GM12872 (cell line): Measurements from ENCODE around the gene SRGAP3.
A peak's percentile ranks its signal among the peaks of the same experiment; 100 is the strongest.

Experiments used
- TF ChIP-seq, protein P1 (sequence below): IDR thresholded peaks from 3 replicates; pipeline ENCODE4 v1.5.1; 2011; ENCODE audit warnings: low read depth, mild to moderate bottlenecking, low read length, moderate library complexity; ENCODE audit not compliant: insufficient read depth

The SRGAP3 gene

DNA sequence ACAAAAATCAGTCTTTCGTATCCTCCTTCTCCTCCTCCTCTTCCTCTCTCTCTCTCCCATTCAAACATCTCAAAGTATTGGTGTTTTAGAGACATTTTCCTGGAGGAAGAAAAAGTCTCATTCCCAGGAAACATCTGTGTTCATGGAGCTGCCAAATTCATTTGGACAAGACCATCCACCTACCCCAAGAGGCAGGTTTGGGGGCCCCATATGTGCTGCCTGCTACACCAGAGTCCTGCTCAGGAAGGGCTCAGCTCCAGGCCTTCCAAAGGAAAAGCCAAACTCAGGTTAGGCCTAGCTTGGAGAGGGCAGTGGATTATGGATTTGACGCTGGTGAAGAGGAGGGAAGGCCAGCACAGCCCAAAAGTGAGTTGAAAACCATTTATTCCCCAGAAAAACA is 131.2 kb downstream of the SRGAP3 start:
- TF ChIP-seq, protein P1, sequence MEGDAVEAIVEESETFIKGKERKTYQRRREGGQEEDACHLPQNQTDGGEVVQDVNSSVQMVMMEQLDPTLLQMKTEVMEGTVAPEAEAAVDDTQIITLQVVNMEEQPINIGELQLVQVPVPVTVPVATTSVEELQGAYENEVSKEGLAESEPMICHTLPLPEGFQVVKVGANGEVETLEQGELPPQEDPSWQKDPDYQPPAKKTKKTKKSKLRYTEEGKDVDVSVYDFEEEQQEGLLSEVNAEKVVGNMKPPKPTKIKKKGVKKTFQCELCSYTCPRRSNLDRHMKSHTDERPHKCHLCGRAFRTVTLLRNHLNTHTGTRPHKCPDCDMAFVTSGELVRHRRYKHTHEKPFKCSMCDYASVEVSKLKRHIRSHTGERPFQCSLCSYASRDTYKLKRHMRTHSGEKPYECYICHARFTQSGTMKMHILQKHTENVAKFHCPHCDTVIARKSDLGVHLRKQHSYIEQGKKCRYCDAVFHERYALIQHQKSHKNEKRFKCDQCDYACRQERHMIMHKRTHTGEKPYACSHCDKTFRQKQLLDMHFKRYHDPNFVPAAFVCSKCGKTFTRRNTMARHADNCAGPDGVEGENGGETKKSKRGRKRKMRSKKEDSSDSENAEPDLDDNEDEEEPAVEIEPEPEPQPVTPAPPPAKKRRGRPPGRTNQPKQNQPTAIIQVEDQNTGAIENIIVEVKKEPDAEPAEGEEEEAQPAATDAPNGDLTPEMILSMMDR = no peak

GRCh38 chr3:9117220-9117619 is 132.2 kb downstream of the SRGAP3 start:
- TF ChIP-seq, protein P1 = no peak

GRCh38 chr3:9116336-9116735 is 133.1 kb downstream of the SRGAP3 start:
- TF ChIP-seq, protein P1 = no peak

GRCh38 chr3:9115336-9115735 is 134.1 kb downstream of the SRGAP3 start:
- TF ChIP-seq, protein P1 = no peak

- TF ChIP-seq, protein P1 = no peak
Observed at GRCh38 chr3:9113040-9113439, 136.4 kb downstream of the SRGAP3 start.

GRCh38 chr3:9111866-9112265 is 137.6 kb downstream of the SRGAP3 start:
- TF ChIP-seq, protein P1 = no peak

DNA sequence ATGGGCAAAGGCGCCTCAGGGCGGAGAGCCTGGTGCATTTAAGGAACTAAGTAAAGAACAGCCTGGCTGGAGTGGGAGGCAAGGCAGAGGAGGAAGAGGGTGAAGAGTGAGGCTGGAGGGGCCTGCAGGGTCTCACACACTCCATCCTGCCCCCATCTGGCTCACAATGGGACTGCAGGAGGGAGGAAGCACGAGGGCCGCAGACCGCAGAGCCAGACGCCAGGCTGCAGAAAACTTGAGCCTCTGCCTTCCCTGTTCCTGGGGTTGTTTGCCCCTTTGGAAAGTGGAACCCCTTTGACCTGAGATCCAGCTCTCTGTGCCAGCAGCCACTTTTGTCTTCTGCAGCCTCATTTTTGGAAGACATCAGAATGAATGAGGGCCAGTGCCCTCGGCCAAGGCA is 138.0 kb downstream of the SRGAP3 start:
- TF ChIP-seq, protein P1 = peak; percentile 29; the same call in 1 of the 3 replicates

DNA sequence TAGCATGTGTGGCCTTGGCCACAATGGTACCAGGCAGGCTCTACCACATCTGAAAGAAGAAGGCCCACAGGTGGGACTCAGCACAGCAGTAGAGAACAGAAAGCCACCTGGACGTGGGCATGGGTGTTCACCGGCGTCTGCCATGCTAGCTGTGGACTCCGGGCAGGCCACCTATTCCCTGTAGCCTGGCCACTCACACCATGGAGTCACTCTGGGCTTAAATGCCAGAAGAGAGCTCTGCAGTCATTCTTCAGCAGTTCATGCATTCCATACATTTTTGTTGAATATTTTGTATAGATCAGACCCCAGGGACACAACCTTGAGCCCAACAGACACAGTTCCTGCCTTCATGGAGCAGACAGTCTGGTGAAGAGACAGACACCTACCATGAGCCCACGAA is 138.6 kb downstream of the SRGAP3 start:
- TF ChIP-seq, protein P1 = no peak
